ENCODE results near the gene LRRC53. TPM values are rescaled to one million over a fixed set of nuclear protein-coding genes. Genes with fewer than 3 reads are reported as not detected.

Gene LRRC53
- total RNA-seq, 1 donor from 2014 or later: not detected

- H3K36me3 ChIP-seq: no peaks in the 10 kb centered on the region
- H3K9me3 ChIP-seq: no peaks in the 10 kb centered on the region
- intact Hi-C loops (cut with DNase I): no loop called here
- H3K4me3 ChIP-seq: no peak overlapping the region
- DNase-seq (ENCODE audit: extremely low spot score in 2 of 2): no peak
- TF ChIP-seq POLR2AphosphoS5 (IDR thresholded peaks at IDR 0.05; ENCODE audit: insufficient read depth in 1 of 2, low read depth in 1 of 2): no peak
- no peak for TF ChIP-seq CTCF (IDR thresholded peaks at IDR 0.05)
- TF ChIP-seq POLR2A (IDR thresholded peaks at IDR 0.05): no peak
- no peak overlapping the region for H3K27ac ChIP-seq
- no peaks in the 10 kb centered on the region for H3K27me3 ChIP-seq
- no peaks in the 10 kb centered on the region for H3K4me1 ChIP-seq
These were observed 7.4 kb downstream of the LRRC53 start for GRCh38 chr1:74504933-74505512.

GRCh38 chr1:74504125-74504932 is 8.1 kb downstream of the LRRC53 start:
- H3K27ac ChIP-seq: no peak overlapping the region

GRCh38 chr1:74502858-74503257 is 9.6 kb downstream of the LRRC53 start:
- Histone ChIP-seq H3K36me3 (no peaks in the 10 kb centered on the region), H3K9me3 (no peaks in the 10 kb centered on the region), H3K4me3 (no peak overlapping the region), H3K4me1 (no peaks in the 10 kb centered on the region), H3K27me3 (no peaks in the 10 kb centered on the region), H3K27ac (no peak overlapping the region)
- intact Hi-C loops (cut with DNase I): no loop called here
- TF ChIP-seq POLR2AphosphoS5 (IDR thresholded peaks at IDR 0.05; ENCODE audit: insufficient read depth in 1 of 2, low read depth in 1 of 2): no peak
- no peak for TF ChIP-seq CTCF (IDR thresholded peaks at IDR 0.05)
- TF ChIP-seq POLR2A (IDR thresholded peaks at IDR 0.05): no peak
- no peak for DNase-seq (ENCODE audit: extremely low spot score in 2 of 2)

More at GRCh38 chr1:74504125-74504932, 8.1 kb downstream of the LRRC53 start:
- intact Hi-C loops (cut with DNase I): no loop called here
- Histone ChIP-seq H3K9me3 (no peaks in the 10 kb centered on the region), H3K27me3 (no peaks in the 10 kb centered on the region), H3K4me1 (no peaks in the 10 kb centered on the region), H3K36me3 (no peaks in the 10 kb centered on the region), H3K4me3 (no peak overlapping the region)
- DNase-seq (ENCODE audit: extremely low spot score in 2 of 2): no peak
- no peak for TF ChIP-seq POLR2A (IDR thresholded peaks at IDR 0.05)

GRCh38 chr1:74502432-74502831 is 10.0 kb downstream of the LRRC53 start:
- no peak overlapping the region for H3K27ac ChIP-seq
- H3K4me3 ChIP-seq: no peak overlapping the region
- no peak for TF ChIP-seq CTCF (IDR thresholded peaks at IDR 0.05)
- no peak for TF ChIP-seq POLR2AphosphoS5 (IDR thresholded peaks at IDR 0.05; ENCODE audit: insufficient read depth in 1 of 2, low read depth in 1 of 2)
- no peak for TF ChIP-seq POLR2A (IDR thresholded peaks at IDR 0.05)
- intact Hi-C loops (cut with DNase I): no loop called here
- no peaks in the 10 kb centered on the region for H3K4me1 ChIP-seq
- H3K27me3 ChIP-seq: no peaks in the 10 kb centered on the region
- H3K9me3 ChIP-seq: no peaks in the 10 kb centered on the region
- no peak for DNase-seq (ENCODE audit: extremely low spot score in 2 of 2)
- no peaks in the 10 kb centered on the region for H3K36me3 ChIP-seq

GRCh38 chr1:74498901-74499300 is 13.5 kb downstream of the LRRC53 start:
- no peak for TF ChIP-seq POLR2AphosphoS5 (IDR thresholded peaks at IDR 0.05; ENCODE audit: insufficient read depth in 1 of 2, low read depth in 1 of 2)
- no peak for TF ChIP-seq POLR2A (IDR thresholded peaks at IDR 0.05)
- no peak for TF ChIP-seq CTCF (IDR thresholded peaks at IDR 0.05)
- no peaks in the 10 kb centered on the region for H3K9me3 ChIP-seq
- no peak for DNase-seq (ENCODE audit: extremely low spot score in 2 of 2)
- H3K4me1 ChIP-seq: no peaks in the 10 kb centered on the region
- H3K4me3 ChIP-seq: no peak overlapping the region
- no peak overlapping the region for H3K27ac ChIP-seq
- no peaks in the 10 kb centered on the region for H3K27me3 ChIP-seq
- no peaks in the 10 kb centered on the region for H3K36me3 ChIP-seq
- intact Hi-C loops (cut with DNase I): no loop called here
